ENCODE data around the gene ZNF526.

GRCh38 chr19:42224940-42225717, 5.0 kb downstream of the ZNF526 start:
- TF ChIP-seq L3MBTL2 (conservative IDR thresholded peaks at IDR 0.05), result no peak
- no peak for TF ChIP-seq FOXA1 (IDR thresholded peaks at IDR 0.05)
- no peak for TF ChIP-seq ELF4 (IDR thresholded peaks at IDR 0.05)
- no peak for TF ChIP-seq SP1 (IDR thresholded peaks at IDR 0.05)
- no peak for TF ChIP-seq PKNOX1 (IDR thresholded peaks at IDR 0.05)

Measured in HEK293T (cell line).